ENCODE results near the gene MPO. TPM values are rescaled to one million over a fixed set of nuclear protein-coding genes. Genes with fewer than 3 reads are reported as not detected.

MPO gene
- total and polyA plus RNA-seq, 9 of the 15 experiments (the other 6 are each of a cell fraction or from before 2014, with no cell fraction given): 0.04 to 0.47 (median 0.39) TPM; not detected in 6

DNA sequence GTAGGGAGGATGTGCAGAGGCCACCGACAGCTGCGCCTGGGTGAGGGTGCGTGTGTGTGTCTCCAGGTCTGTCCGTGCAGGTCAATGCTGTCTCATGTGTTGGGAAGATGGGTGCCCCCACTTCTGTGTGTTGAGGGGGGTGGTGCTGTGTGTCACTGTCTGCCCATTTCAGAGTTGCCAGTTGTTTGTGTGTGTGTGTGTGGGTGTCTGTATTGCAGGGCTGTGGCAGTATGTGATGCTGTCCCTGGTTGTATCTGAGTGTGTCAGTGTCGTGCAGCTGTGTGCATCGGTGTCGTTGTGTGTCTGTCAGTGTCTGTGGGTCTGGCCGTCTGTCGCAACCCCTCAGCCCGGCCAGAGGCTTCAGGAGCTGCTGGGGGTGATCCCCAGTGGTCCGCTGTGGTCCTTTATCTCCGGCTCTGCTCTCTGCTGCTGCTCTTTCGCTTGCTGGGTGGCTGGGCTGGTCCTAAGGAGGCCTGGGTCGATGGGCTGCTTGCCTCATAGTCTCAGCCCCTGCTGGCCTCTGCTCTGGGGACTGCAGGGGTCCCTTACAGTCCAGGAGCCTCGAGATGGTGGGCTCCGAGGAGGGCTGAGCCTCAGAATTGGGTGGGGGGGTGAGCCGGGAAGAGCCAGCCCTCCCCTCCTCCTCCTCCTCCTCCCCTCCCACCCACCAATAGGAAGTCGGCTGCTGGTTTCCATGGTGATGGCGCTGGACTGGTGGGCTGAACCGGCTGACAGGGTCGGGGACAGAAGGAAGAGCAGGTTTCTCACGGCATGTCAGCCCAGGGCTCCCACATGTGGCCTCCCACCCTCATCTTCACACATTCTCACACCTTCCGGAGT is 47.7 kb upstream of the MPO start, which contains the start of gene TSPOAP1 (continued):
- TF ChIP-seq NFRKB (IDR thresholded peaks at IDR 0.05; ENCODE audit: low read depth): no peak
- 0 out of 2 replicates have a peak, but pooled peaks have one; percentile 43 for TF ChIP-seq MTA3 (IDR thresholded peaks at IDR 0.05; ENCODE audit: borderline replicate concordance)
- peak; percentile 2; the same call in 1 of the 2 replicates for TF ChIP-seq MBD2 (IDR thresholded peaks at IDR 0.05; ENCODE audit: borderline replicate concordance, low read depth)
- peak; percentile 56 for TF ChIP-seq SETDB1 (IDR thresholded peaks at IDR 0.05; ENCODE audit: low read length)
- TF ChIP-seq POLR2B (IDR thresholded peaks at IDR 0.05; ENCODE audit: low read depth, partially characterized antibody): peak; percentile 100
- TF ChIP-seq ZNF445 (CRISPR knock-in tag; IDR thresholded peaks at IDR 0.05; ENCODE audit: low read depth): peak; percentile 56; the same call in 1 of the 2 replicates
- TF ChIP-seq CSDE1 (IDR thresholded peaks at IDR 0.05): peak; percentile 64 to 70; a peak in 2 of 4 replicates
- peak; percentile 49 for TF ChIP-seq DPF2 (IDR thresholded peaks at IDR 0.05)
- no peak for TF ChIP-seq SMARCC2 (IDR thresholded peaks at IDR 0.05; ENCODE audit: low read depth)
- peak; percentile 77 for TF ChIP-seq PHB (CRISPR knock-in tag; IDR thresholded peaks at IDR 0.05)
- TF ChIP-seq, protein P1, sequence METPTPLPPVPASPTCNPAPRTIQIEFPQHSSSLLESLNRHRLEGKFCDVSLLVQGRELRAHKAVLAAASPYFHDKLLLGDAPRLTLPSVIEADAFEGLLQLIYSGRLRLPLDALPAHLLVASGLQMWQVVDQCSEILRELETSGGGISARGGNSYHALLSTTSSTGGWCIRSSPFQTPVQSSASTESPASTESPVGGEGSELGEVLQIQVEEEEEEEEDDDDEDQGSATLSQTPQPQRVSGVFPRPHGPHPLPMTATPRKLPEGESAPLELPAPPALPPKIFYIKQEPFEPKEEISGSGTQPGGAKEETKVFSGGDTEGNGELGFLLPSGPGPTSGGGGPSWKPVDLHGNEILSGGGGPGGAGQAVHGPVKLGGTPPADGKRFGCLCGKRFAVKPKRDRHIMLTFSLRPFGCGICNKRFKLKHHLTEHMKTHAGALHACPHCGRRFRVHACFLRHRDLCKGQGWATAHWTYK (CRISPR knock-in tag; IDR thresholded peaks at IDR 0.05): peak; percentile 51; the same call in 1 of the 2 replicates
- TF ChIP-seq EWSR1 (IDR thresholded peaks at IDR 0.05; ENCODE audit: borderline replicate concordance, low read depth, partially characterized antibody): peak; percentile 64
- TF ChIP-seq PHF20 (IDR thresholded peaks at IDR 0.05; ENCODE audit: partially characterized antibody): peak; percentile 16
- peak; percentile 31 to 91 for TF ChIP-seq TRIM24 (IDR thresholded peaks at IDR 0.05)
- TF ChIP-seq GTF2E2 (tag; IDR thresholded peaks at IDR 0.05): peak; percentile 30; the same call in 1 of the 2 replicates
- no peak for TF ChIP-seq TBP (optimal IDR thresholded peaks at IDR 0.05; ENCODE audit: low read depth, low read length)
- TF ChIP-seq ZNF140 (CRISPR knock-in tag; IDR thresholded peaks at IDR 0.05): no peak
- TF ChIP-seq MYC (IDR thresholded peaks at IDR 0.05; ENCODE audit: low read depth, low read length): no peak
- peak; percentile 41; the same call in 1 of the 2 replicates for TF ChIP-seq MYC (CRISPR knock-in tag; IDR thresholded peaks at IDR 0.05; ENCODE audit: borderline replicate concordance, low read depth)
- no peak for TF ChIP-seq CXXC5 (CRISPR knock-in tag; IDR thresholded peaks at IDR 0.05)
- peak; percentile 27 for TF ChIP-seq ZFPM2 (CRISPR knock-in tag; IDR thresholded peaks at IDR 0.05)
- TF ChIP-seq, protein P2, sequence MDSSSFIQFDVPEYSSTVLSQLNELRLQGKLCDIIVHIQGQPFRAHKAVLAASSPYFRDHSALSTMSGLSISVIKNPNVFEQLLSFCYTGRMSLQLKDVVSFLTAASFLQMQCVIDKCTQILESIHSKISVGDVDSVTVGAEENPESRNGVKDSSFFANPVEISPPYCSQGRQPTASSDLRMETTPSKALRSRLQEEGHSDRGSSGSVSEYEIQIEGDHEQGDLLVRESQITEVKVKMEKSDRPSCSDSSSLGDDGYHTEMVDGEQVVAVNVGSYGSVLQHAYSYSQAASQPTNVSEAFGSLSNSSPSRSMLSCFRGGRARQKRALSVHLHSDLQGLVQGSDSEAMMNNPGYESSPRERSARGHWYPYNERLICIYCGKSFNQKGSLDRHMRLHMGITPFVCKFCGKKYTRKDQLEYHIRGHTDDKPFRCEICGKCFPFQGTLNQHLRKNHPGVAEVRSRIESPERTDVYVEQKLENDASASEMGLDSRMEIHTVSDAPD (CRISPR knock-in tag; IDR thresholded peaks at IDR 0.05): no peak
- TF ChIP-seq PYGO2 (tag; IDR thresholded peaks at IDR 0.05): no peak
- TF ChIP-seq GTF2A2 (tag; IDR thresholded peaks at IDR 0.05): no peak
- peak; percentile 77 for TF ChIP-seq MYNN (IDR thresholded peaks at IDR 0.05)
- TF ChIP-seq MYNN (CRISPR knock-in tag; IDR thresholded peaks at IDR 0.05): no peak
- TF ChIP-seq ZNF561 (CRISPR knock-in tag; conservative IDR thresholded peaks at IDR 0.05): 0 out of 2 replicates have a peak, but pooled peaks have one; percentile 54
- TF ChIP-seq ARID1B (IDR thresholded peaks at IDR 0.05): peak; percentile 51
- TF ChIP-seq U2AF2 (optimal IDR thresholded peaks at IDR 0.05; ENCODE audit: low read depth, low read length): no peak
- peak; percentile 86 for TF ChIP-seq HMGN3 (IDR thresholded peaks at IDR 0.05; ENCODE audit: borderline replicate concordance, extremely low read depth, insufficient read length, low read depth, low read length)
